ENCODE results near the gene CD27.
"Not testable (repeated sequence)": the region's sequence is repeated elsewhere in the genome, so short reads cannot be mapped to it uniquely, and the experiment has no call there.

The CD27 gene

DNA sequence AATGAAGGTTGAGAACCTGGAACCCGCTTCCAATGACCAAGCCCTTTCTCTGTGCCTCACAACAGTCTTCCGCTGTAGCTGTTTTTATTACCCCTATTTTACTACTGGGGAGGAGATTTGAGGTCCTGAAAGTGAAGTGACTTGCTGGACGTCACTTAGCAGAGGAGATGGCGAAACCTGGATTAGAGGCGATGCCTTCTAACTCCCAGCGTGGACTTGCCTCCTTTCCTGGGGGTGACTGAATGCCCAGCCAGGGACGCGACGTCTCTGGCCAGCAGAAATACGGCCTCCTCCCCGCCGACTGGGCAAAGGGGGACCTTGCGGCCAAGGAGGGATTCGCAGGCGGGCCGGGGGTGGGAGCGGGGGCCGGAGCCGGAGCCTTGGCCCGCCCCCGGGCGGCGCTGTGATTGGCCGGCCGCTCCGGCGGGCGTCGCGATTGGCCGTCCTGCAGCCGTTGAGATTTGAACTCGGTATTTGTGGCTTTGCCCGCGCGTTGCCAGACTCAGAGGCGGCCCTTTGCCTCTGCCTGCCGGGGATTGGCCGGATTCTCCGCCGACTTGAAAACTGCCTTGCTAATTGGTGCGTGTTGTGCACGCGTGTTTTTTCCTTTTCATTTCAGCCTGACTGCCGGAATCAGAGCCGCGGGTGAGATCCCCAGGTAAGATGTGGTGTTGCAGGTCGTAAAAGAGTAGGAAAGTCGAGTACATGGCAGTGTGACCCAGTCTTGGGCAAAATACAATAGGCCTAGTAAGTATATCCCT, 48.9 kb downstream of the CD27 start, which contains the start of gene NCAPD2:
Gene NCAPD2 (plus strand): TSS at position 606 of the 761 bp plus-strand sequence. CDS start 997 bp downstream, outside the sequence.
- TF ChIP-seq, protein P1, sequence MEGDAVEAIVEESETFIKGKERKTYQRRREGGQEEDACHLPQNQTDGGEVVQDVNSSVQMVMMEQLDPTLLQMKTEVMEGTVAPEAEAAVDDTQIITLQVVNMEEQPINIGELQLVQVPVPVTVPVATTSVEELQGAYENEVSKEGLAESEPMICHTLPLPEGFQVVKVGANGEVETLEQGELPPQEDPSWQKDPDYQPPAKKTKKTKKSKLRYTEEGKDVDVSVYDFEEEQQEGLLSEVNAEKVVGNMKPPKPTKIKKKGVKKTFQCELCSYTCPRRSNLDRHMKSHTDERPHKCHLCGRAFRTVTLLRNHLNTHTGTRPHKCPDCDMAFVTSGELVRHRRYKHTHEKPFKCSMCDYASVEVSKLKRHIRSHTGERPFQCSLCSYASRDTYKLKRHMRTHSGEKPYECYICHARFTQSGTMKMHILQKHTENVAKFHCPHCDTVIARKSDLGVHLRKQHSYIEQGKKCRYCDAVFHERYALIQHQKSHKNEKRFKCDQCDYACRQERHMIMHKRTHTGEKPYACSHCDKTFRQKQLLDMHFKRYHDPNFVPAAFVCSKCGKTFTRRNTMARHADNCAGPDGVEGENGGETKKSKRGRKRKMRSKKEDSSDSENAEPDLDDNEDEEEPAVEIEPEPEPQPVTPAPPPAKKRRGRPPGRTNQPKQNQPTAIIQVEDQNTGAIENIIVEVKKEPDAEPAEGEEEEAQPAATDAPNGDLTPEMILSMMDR (conservative IDR thresholded peaks at IDR 0.05; ENCODE audit: low read length): 0 out of 2 replicates have a peak, but pooled peaks have one; percentile 1

GRCh38 chr12:6494258-6494743, 49.5 kb downstream of the CD27 start:
- H3K4me3 ChIP-seq (ENCODE audit: low read length): peak overlapping the region; percentile 90
- no peak for DNase-seq (ENCODE audit: low read depth)
- TF ChIP-seq, protein P1 (conservative IDR thresholded peaks at IDR 0.05; ENCODE audit: low read length): no peak

More for the DNA sequence above, 48.9 kb downstream of the CD27 start, which contains the start of gene NCAPD2:
- peak; percentile 92 for DNase-seq (ENCODE audit: low read depth)
- peak within 1 kb of the TSS; percentile 90 for H3K4me3 ChIP-seq (ENCODE audit: low read length)

GRCh38 chr12:6494968-6495367, 50.2 kb downstream of the CD27 start:
- peak overlapping the region; percentile 90 for H3K4me3 ChIP-seq (ENCODE audit: low read length)
- TF ChIP-seq, protein P1 (conservative IDR thresholded peaks at IDR 0.05; ENCODE audit: low read length): no peak
- DNase-seq (ENCODE audit: low read depth): no peak

GRCh38 chr12:6497291-6497690, 52.5 kb downstream of the CD27 start:
- not testable (repeated sequence) for DNase-seq (ENCODE audit: low read depth); H3K4me3 ChIP-seq (ENCODE audit: low read length)

DNA sequence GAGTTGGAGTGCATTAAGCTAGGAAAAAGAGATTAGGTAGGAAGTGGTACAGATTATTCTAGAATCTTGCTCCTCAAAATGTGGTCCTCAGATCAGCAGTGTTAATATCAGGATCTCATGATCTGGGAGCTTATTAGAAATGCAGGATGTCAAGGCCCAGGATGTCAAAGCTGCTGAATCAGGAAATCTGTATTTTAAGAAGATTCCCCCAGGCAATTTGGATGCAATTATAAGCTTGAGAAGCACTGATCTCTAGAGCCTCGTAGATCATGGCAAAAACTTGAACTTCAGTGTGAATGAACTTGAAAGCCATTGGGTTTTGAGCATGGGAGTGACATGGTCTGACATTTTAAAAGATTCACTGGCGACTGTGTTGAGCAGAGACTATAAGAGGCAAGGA, 55.7 kb downstream of the CD27 start:
- TF ChIP-seq, protein P1 (conservative IDR thresholded peaks at IDR 0.05; ENCODE audit: low read length): no peak
- no peak for DNase-seq (ENCODE audit: low read depth)
- H3K4me3 ChIP-seq (ENCODE audit: low read length): no peak overlapping the region

Data from AG10803 (cell line).